Chondrocyte (in vitro differentiated cells): ENCODE measurements around the gene ZNF346. TPM values are rescaled to one million over a fixed set of nuclear protein-coding genes. Genes with fewer than 3 reads are reported as not detected.

Experiments used
- DNase-seq: peaks from one replicate; pipeline ENCODE4 v3.0.0; 2021; ENCODE audit warnings: mixed read lengths, low spot score
- H3K27ac Mint-ChIP-seq: one replicate; pipeline ENCODE4 v1.8.0; 2021; ENCODE audit warnings: mild to moderate bottlenecking, moderate library complexity, mixed read lengths; ENCODE audit not compliant: unreplicated experiment
- H3K27me3 Mint-ChIP-seq: 2 replicates; pipeline ENCODE4 v1.8.0; 2021; ENCODE audit warnings: low read depth, mixed read lengths
- H3K36me3 Mint-ChIP-seq: 2 replicates; pipeline ENCODE4 v1.8.0; 2021; ENCODE audit warnings: low read depth, mixed read lengths
- H3K4me1 Mint-ChIP-seq: 2 replicates; pipeline ENCODE4 v1.8.0; 2021; ENCODE audit warnings: low read depth, mild to moderate bottlenecking, mixed read lengths
- H3K4me3 Mint-ChIP-seq: one replicate; pipeline ENCODE4 v1.8.0; 2021; ENCODE audit warnings: mild to moderate bottlenecking, moderate library complexity, mixed read lengths; ENCODE audit not compliant: unreplicated experiment
- H3K9me3 Mint-ChIP-seq: 2 replicates; pipeline ENCODE4 v1.8.0; 2021; ENCODE audit warnings: low read depth, mixed read lengths
- total RNA-seq: library from RNA; stranded (reverse); gene quantifications from 3 replicates; pipeline ENCODE4 v1.2.1, GENCODE V29; 2021
- TF ChIP-seq, protein P1 (sequence below): fragments of 200-600 bp; sonication (generic); IDR thresholded peaks from 2 replicates; pipeline ENCODE4 v1.5.0; 2021; ENCODE audit warnings: antibody characterized with exemption, mild to moderate bottlenecking, moderate library complexity

ZNF346 gene
- total RNA-seq, 1 donor from 2014 or later = 15.1 TPM

DNA sequence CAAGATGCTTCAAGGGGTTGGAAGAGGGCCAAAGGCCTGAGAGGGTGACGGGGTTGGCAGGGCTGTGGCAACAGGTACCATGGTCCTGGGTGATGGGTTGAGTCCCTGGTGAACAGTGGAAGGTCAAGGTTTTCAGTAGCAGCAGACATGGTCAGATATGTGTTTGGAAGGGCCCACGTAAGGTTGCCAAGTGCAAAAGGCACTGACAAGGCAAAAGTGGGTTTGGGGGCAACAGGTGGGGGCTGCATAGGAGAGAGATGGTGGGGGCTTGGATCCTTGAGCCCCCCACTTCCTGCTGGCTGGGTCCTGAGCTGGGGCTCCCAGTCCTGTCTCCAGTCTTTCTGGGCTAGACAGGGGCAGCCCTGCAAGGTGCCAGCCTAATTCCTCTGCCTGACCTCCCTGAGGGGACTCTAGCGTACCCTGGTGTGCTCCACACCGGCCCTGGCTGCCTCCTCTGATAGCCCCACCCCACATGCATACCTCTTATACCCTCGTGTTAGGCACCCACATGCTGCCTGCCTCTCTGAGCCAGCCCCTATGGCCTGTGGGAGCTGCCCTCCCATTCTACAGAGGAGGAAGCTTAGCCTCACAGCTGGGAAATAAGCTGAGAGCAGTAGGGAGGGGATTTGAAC, 90.2 kb downstream of the ZNF346 start:
- Mint-ChIP-seq H3K27me3 (no peaks in the 10 kb centered on the region), H3K4me1 (no peaks in the 10 kb centered on the region), H3K27ac (no peak overlapping the region), H3K9me3 (no peaks in the 10 kb centered on the region), H3K36me3 (no peaks in the 10 kb centered on the region), H3K4me3 (no peak overlapping the region)
- no peak for DNase-seq
- TF ChIP-seq, protein P1, sequence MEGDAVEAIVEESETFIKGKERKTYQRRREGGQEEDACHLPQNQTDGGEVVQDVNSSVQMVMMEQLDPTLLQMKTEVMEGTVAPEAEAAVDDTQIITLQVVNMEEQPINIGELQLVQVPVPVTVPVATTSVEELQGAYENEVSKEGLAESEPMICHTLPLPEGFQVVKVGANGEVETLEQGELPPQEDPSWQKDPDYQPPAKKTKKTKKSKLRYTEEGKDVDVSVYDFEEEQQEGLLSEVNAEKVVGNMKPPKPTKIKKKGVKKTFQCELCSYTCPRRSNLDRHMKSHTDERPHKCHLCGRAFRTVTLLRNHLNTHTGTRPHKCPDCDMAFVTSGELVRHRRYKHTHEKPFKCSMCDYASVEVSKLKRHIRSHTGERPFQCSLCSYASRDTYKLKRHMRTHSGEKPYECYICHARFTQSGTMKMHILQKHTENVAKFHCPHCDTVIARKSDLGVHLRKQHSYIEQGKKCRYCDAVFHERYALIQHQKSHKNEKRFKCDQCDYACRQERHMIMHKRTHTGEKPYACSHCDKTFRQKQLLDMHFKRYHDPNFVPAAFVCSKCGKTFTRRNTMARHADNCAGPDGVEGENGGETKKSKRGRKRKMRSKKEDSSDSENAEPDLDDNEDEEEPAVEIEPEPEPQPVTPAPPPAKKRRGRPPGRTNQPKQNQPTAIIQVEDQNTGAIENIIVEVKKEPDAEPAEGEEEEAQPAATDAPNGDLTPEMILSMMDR = no peak

DNA sequence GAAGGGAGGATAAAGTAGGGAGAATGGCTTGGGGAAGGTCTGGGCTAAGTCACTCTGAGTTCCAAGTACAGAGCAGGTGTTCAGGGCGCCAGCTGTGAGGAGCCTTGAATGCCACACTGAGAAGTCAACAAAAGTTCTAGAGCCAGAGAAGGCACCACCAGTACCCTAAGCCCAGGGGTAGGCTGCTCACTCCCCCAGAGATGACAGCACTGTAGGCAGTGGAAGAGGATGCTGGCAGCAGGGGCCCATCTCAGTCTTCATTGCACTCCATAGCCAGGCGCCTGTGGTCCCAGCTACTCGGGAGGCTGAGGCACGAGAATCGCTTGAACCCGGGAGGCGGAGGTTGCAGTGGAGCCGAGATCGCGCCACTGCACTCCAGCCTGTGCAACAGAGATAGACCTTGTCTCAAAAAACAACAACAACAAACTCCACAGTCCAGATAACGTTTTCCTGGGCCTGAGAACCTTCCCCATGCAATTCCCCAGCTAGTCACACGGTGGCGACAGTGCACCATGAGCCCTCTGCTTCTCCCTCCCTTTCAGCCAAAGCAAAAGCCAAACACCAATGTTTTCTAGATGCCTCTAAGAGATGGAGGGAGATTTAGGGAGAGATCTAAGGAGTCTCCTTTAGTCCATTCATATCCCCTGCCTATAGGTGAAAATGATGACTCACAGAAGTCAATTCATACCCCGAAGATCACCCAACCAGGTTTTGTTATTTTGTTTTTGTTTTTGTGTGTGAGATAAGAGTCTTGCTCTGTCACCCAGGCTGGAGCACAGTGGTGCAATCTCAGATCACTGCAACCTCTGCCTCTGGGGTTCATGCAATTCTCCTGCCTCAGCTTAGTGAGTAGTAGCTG, 91.3 kb downstream of the ZNF346 start:
- TF ChIP-seq, protein P1 = peak; percentile 94
- Mint-ChIP-seq H3K36me3 (no peaks in the 10 kb centered on the region), H3K4me1 (no peaks in the 10 kb centered on the region), H3K27ac (no peak overlapping the region), H3K27me3 (no peaks in the 10 kb centered on the region), H3K9me3 (no peaks in the 10 kb centered on the region), H3K4me3 (no peak overlapping the region)
- no peak for DNase-seq

- DNase-seq = no peak
- no peak overlapping the region for H3K4me3 Mint-ChIP-seq
- H3K27ac Mint-ChIP-seq = no peak overlapping the region
- no peaks in the 10 kb centered on the region for H3K36me3 Mint-ChIP-seq
- no peaks in the 10 kb centered on the region for H3K9me3 Mint-ChIP-seq
- no peaks in the 10 kb centered on the region for H3K27me3 Mint-ChIP-seq
- no peaks in the 10 kb centered on the region for H3K4me1 Mint-ChIP-seq
- TF ChIP-seq, protein P1 = no peak
Observed at GRCh38 chr5:177116631-177117373, 94.3 kb downstream of the ZNF346 start.

DNA sequence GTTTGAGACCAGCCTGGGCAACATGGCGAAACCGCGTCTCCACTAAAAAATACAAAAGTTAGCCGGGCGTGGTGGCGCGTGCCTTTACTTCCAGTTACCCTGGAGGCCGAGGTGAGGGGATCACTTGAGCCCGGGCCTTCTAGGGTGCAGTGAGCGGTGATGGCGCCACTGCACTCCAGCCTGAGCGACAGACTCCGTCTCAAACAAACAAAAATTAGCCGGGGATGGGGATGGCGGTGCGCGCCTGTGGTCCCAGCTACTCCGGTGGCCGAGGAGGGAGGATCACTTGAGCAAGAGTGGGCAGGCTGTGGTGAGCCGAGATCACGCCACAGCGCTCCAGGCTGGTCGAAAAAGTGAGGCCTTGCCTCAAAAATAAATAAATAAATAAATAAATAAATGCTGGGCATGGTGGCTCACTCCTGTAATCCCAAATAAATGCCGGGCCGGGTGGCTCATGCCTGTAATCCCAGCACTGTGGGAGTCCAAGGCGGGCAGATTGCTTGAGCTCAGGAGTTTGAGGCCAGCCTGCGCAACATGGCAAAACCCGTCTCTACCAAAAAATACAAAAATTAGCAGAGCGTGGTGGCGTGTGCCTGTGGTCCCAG, 95.0 kb downstream of the ZNF346 start:
- Mint-ChIP-seq H3K36me3 (no peaks in the 10 kb centered on the region), H3K4me3 (no peak overlapping the region)

More for the DNA sequence above, 95.0 kb downstream of the ZNF346 start:
- Mint-ChIP-seq H3K9me3 (no peaks in the 10 kb centered on the region), H3K27ac (no peak overlapping the region), H3K27me3 (no peaks in the 10 kb centered on the region), H3K4me1 (no peaks in the 10 kb centered on the region)
- TF ChIP-seq, protein P1 = no peak
- no peak for DNase-seq
